Inflammatory macrophage (primary cell): Measurements from ENCODE around the gene DNAH17.

ENCODE experiments used
- DNase-seq, 2 donors: peaks; one replicate each; pipeline ENCODE4 v3.0.0-alpha.2; 2020 to 2022
- total RNA-seq, 18 experiments: gene quantifications; one replicate each; lab custom pipeline; 2026; ENCODE audit warnings: mixed read lengths in 6 of 18, inconsistent platforms in 2 of 18; lab: John Stamatoyannopoulos, UW

Gene DNAH17
- total RNA-seq: 0.13 to 3.2 (median 0.47) reads per million in 18 experiments

- no peak for DNase-seq
Observed at GRCh38 chr17:78577296-78577695, at the start of gene DNAH17. DNAH17 (minus strand) TSS chr17:78577396; CDS start chr17:78575057, 2,339 bp downstream.

GRCh38 chr17:78624324-78625151 lies 47.3 kb upstream of the DNAH17 start:
- no peak for DNase-seq

- no peak for DNase-seq
Observed at GRCh38 chr17:78623541-78623940, 46.3 kb upstream of the DNAH17 start.

- DNase-seq: no peak
Observed at GRCh38 chr17:78622491-78623265, 45.5 kb upstream of the DNAH17 start.

GRCh38 chr17:78621720-78622490 lies 44.7 kb upstream of the DNAH17 start:
- no peak for DNase-seq

GRCh38 chr17:78620099-78620498 lies 42.9 kb upstream of the DNAH17 start:
- no peak for DNase-seq

GRCh38 chr17:78619334-78619733 lies 42.1 kb upstream of the DNAH17 start:
- no peak for DNase-seq

GRCh38 chr17:78618264-78619066 lies 41.3 kb upstream of the DNAH17 start:
- DNase-seq: no peak

GRCh38 chr17:78617511-78618061 lies 40.4 kb upstream of the DNAH17 start:
- no peak for DNase-seq

- DNase-seq: no peak
Observed at GRCh38 chr17:78616946-78617345, 39.8 kb upstream of the DNAH17 start.

- no peak for DNase-seq
Observed at GRCh38 chr17:78615631-78616030, 38.4 kb upstream of the DNAH17 start.

- peak; percentile 38 to 77 for DNase-seq
Observed at GRCh38 chr17:78613416-78613815, 36.2 kb upstream of the DNAH17 start.

GRCh38 chr17:78611607-78612006 lies 34.4 kb upstream of the DNAH17 start:
- DNase-seq: no peak

- DNase-seq: no peak
Observed at GRCh38 chr17:78610951-78611511, 33.8 kb upstream of the DNAH17 start.

- DNase-seq: no peak
Observed at GRCh38 chr17:78609191-78609641, 32.0 kb upstream of the DNAH17 start.

- no peak for DNase-seq
Observed at GRCh38 chr17:78608804-78609186, 31.6 kb upstream of the DNAH17 start.

- no peak for DNase-seq
Observed at GRCh38 chr17:78608122-78608803, 31.1 kb upstream of the DNAH17 start.

- DNase-seq: no peak
Observed at GRCh38 chr17:78607038-78607437, 29.8 kb upstream of the DNAH17 start.

- DNase-seq: no peak
Observed at GRCh38 chr17:78605886-78606285, 28.7 kb upstream of the DNAH17 start.

GRCh38 chr17:78605429-78605828 lies 28.2 kb upstream of the DNAH17 start:
- DNase-seq: no peak

- DNase-seq: no peak
Observed at GRCh38 chr17:78602246-78602645, 25.1 kb upstream of the DNAH17 start.
